Right hindlimb (tissue), 1 donor: ENCODE data around the gene CDC42EP5.

Experiments used
- DNase-seq: peaks from one replicate; pipeline ENCODE4 v3.0.0-alpha.2; 2018

The CDC42EP5 gene

DNA sequence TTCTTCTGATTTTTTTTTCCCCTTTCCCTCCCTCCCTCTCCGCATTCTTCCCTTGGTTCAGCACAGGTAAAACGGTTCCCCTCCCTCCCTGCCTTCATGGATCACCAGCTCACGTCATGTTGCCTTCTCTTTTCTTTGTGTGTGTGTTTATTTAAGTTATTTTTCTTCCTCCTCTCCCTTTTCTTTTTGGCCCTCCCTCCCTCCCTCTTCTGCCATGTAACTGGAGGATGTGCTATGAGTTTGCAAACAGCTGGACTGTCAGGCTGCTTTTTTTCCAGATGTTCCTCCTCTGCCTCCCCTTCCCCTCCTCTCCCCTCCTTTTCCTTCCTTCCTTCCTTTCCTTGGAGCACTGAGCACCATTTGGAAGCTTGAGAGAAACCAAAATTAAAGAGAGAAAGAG, 11.5 kb downstream of the CDC42EP5 start:
- peak; percentile 63 for DNase-seq

- DNase-seq, result no peak
These were observed 11.9 kb downstream of the CDC42EP5 start for GRCh38 chr19:54461210-54461609.

- DNase-seq, result no peak
These were observed 12.7 kb downstream of the CDC42EP5 start for GRCh38 chr19:54460230-54461005.

DNA sequence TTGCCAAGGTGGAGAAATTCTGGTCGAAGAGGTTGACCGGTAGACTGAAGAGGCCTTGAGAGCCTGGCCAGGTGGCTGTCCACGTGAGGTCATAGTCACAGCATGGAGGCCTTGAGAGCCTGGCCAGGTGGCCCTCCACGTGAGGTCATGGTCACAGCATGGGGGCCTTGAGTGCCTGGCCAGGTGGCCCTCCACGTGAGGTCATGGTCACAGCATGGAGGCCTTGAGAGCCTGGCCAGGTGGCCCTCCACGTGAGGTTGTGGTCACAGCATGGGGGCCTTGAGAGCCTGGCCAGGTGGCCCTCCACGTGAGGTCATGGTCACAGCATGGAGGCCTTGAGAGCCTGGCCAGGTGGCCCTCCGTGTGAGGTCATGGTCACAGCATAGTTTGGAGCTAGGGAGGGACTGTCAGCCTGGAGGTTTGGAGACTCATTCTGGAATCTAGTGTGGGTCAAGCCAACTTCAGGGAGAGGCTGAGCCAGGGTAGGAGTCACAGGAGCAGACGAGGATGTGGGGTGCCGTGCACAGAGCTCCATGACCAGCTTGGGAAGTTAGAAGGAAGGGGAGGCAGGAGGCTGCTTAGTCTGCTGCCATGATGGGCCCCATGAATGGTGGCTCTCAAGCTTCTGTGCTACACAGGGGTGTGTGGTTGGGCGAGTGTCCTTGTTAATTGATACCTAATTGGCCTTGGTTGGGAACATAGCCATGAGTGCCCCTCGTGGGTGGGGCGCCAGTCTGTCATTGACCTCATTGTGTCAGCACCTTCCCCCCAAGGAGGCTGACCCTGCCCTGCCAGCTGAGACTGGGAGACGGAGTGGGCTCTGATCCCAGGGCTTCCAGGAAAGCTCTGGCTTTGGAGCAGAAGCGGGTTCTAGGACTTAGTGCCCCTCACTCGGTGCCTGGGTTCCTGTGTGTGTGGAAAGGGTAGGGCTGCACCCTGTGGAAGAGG, 13.5 kb downstream of the CDC42EP5 start:
- no peak for DNase-seq

DNA sequence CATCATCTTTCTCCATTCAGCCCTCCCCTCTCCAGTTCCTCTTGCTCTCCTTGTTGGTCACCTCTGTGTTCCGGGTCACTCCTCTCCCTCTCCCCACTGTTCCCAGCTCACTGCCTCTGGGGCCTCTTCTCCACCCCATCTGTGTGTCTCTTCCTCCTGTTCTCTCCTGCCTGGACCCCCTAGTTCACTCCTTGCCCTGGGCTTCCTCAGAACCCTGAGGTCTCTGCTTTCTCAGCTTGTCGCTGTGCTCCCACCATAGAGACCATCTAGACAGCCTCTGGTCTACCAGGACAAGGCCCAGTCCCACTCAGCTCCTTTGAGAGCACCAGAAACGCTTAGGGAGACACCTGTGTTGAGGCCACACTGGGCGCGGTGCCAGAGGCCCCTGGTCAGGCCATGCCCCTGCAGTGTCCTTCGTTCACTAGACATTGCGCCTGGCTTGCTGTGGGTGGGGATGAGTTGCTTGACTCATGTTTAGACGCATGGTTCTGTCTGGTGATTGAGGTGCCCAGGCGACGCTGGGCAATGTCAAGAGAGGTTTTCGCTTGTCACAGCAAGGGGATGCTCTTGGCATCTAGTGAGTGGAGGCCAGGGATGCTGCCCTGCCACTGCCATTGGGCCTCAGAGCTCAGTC, 14.3 kb downstream of the CDC42EP5 start:
- no peak for DNase-seq

DNA sequence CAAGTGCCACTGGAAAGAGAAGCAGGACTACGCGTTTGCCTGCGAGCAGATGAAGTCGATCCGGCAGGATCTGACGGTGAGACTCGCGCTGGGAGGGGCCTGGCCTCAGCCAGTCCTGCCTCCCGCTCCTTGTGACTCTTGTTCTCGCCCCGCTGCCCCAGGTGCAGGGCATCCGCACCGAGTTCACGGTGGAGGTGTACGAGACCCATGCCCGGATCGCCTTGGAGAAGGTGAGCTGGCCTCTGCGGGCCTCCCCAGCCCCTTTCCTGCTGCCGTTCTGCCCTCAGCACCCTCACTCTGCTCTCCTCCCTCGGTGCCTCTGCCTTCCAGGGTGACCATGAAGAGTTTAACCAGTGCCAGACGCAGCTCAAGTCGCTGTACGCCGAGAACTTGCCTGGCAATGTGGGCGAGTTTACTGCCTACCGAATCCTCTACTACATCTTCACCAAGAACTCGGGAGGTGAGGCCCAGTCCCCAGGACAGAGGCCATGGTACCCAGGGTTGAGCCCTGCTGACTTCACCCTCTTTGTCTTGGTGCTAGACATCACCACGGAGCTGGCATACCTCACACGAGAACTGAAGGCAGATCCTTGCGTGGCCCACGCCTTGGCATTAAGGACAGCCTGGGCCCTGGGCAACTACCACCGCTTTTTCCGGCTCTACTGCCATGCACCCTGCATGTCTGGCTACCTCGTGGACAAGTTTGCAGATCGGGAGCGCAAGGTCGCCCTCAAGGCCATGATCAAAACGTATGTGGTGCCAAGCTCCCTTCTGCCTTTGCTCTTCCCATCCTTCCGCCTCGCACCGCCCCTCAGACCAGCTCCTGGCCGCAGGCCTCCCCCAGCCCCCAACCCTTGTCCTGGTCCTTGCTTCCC, 15.1 kb downstream of the CDC42EP5 start:
- DNase-seq, result no peak

- DNase-seq, result no peak
These were observed 16.4 kb downstream of the CDC42EP5 start for GRCh38 chr19:54456423-54457373.

DNA sequence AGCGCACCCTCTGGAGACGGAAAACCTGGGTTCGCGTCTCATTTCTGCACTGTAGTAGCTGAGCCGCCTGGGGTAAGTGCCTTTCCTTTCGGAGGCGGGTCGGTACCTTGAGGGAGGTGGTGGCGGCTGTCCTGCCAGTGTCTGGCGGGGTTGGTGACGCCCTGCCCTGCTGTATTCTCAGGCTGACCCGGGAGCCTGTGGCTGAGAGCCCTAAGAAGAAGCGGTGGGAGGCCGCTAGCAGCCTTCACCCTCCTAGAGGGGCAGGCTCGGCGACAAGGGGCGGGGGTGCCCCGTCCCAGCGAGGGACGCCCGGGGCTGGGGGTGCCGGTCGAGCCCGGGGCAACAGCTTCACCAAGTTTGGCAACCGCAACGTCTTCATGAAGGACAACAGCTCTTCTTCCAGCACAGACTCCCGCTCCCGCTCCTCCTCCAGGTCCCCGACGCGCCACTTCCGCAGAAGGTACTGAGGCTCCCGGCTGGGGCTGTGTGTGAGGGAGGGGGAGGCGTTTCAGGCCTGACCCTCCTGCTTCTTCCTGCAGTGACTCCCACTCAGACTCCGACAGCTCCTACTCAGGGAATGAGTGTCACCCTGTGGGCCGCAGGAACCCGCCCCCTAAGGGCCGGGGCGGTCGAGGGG, 17.2 kb downstream of the CDC42EP5 start:
- no peak for DNase-seq

- DNase-seq, result no peak
These were observed 18.1 kb downstream of the CDC42EP5 start for GRCh38 chr19:54454781-54455675.

- DNase-seq, result no peak
These were observed 18.9 kb downstream of the CDC42EP5 start for GRCh38 chr19:54453921-54454780.

DNA sequence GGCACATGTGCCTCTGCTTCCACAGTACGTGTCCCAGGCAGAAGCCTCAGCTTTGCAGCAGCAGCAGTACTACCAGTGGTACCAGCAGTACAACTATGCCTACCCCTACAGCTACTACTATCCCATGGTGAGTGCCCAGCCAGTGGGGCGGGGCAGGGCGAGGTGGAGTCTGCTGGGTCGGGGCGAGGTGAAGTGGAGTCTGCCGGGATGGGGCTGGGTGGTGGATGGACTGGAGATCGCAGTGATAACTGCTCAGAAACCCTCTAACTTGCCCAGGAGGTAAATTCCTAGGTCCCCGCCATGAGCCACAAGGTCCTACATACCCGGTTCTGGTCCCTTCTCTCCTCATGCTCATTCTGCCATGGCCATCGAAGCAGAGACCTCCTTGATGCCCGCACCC, 20.5 kb downstream of the CDC42EP5 start:
- DNase-seq, result no peak

- no peak for DNase-seq
These were observed 21.1 kb downstream of the CDC42EP5 start for GRCh38 chr19:54451997-54452396.

DNA sequence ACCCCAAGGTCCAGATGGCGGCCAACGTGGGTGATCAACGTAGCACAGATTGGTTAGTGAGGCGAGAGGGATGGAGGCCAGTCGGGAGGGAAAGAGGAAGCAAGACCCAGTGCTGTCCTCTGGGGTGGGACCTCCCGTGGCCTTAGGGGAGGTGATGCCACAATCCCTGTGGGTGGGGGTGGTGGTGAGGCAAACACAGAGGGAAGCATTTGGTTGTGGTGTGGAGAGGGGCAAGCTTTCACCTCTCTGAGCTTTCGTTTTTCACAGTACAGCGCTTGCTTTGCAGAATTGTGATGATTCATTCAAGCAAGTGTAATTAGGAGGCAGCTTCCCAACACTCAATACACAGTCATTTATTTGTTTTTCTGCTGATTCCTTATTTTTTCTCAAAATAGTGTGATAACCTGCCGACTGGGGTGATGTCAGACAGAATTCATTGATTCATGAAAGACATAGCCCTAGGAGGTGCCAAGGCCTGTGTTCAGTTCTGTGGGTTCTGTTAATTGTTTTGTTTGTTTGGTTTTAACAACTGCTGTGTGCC, 21.7 kb downstream of the CDC42EP5 start:
- no peak for DNase-seq

- no peak for DNase-seq
These were observed 23.4 kb downstream of the CDC42EP5 start for GRCh38 chr19:54449701-54450069.

GRCh38 chr19:54448774-54449700, 24.1 kb downstream of the CDC42EP5 start, which contains the start of gene LENG8:
LENG8 (plus strand) TSS chr19:54449199; CDS start chr19:54451345, 2,146 bp downstream.
- peak; percentile 98 for DNase-seq

DNA sequence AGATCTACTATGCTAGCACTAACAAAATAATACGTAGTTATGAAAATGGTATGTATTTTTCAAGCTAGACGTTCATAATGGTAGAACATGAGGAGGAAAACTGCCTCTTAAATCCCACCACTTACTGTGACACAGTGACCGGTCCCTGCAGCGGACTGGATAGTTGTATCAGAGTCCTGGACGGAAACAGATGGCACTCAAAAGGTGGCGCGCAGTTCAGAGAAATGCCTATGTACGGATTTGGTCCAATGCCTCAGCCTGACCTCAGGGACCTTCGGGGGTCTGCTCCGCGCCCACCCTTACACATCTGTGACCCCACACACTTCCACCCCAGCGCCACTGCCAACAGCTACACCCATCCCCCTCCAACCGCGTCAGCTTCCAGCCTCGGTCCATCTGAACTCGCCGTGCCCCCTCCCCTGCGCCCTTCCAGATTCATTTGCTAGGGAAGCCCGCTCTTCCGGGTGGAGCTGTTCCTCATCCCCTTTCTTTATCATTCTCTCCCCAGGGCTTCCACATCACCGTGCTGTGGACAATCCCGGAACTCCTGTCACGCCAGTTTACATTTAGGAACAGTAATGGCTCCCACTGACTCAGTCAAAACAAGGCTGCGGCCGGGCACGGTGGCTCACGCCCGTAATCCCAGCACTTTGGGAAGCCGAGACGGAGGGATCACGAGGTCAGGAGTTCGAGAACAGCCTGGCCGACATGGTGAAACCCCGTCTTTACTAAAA, 24.9 kb downstream of the CDC42EP5 start:
- peak; percentile 75 for DNase-seq
